WI38 (cell line): ENCODE results near the gene PI4KA.
"Not testable (repeated sequence)": the region's sequence is repeated elsewhere in the genome, so short reads cannot be mapped to it uniquely, and the experiment has no call there.

Source experiments
- H3K4me3 ChIP-seq: 2 replicates; pipeline ENCODE4 v1.5.1; 2011; ENCODE audit warnings: low read depth, mild to moderate bottlenecking, control low read depth, low read length
- TF ChIP-seq, protein P1 (sequence below): IDR thresholded peaks from 2 replicates; pipeline ENCODE4 v1.5.1; 2012; ENCODE audit warnings: low read depth, mild to moderate bottlenecking, control low read depth, low read length

PI4KA gene

DNA sequence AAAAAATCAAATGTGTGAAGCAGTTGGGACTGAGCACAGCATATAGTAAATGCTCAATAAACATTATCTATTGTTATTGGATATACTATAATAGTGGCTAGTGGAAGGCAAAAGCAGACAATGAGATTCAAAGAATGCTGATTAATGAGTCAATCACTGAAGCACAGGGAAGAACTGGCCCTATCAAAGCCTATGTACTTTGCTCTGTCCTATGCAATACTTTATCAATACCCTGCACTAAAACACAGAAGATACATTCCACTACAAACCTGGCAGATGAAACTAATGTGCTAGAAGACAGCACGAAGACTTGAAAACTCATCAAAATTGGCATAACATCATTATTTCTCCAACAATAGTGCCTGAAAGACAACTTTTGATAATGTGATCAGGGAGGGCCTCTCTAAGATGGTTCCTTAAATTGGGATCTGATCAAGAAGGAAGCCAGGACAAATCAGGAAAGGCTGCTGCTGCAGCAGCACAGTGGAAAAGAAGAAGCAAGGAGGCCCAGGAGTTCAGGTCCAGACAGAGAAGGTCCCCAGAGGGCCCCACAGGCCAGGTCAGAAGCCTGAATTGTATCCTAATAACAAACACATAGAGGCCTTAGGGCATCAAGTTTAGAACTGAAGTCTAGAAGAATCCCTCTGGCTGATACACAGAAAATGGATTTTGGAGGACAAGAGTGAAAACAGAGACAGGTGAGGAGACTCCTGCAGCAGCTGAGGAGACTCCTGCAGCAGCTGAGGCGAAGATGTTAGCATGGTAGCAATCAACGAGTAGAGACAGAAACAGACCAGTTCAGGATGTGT, 18.6 kb downstream of the PI4KA start:
- no peak overlapping the region for H3K4me3 ChIP-seq
- TF ChIP-seq, protein P1, sequence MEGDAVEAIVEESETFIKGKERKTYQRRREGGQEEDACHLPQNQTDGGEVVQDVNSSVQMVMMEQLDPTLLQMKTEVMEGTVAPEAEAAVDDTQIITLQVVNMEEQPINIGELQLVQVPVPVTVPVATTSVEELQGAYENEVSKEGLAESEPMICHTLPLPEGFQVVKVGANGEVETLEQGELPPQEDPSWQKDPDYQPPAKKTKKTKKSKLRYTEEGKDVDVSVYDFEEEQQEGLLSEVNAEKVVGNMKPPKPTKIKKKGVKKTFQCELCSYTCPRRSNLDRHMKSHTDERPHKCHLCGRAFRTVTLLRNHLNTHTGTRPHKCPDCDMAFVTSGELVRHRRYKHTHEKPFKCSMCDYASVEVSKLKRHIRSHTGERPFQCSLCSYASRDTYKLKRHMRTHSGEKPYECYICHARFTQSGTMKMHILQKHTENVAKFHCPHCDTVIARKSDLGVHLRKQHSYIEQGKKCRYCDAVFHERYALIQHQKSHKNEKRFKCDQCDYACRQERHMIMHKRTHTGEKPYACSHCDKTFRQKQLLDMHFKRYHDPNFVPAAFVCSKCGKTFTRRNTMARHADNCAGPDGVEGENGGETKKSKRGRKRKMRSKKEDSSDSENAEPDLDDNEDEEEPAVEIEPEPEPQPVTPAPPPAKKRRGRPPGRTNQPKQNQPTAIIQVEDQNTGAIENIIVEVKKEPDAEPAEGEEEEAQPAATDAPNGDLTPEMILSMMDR, result no peak

DNA sequence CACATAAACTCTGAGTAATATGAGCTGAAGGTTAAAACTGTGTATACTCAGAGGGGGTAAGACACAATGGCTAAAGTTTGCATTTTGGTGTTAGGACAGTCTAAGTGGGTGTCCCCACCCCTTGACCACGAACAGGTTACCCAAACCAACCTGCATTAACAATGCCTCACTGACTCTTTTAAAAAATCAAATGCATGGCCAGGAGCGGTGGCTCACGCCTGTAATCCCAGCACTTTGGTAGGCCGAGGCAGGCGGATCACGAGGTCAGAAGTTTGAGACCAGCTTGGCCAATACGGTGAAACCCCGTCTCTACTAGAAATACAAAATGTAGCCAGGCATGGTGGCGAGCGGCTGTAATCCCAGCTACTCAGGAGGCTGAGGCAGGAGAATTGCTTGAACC, 19.3 kb downstream of the PI4KA start:
- not testable (repeated sequence) for H3K4me3 ChIP-seq

- TF ChIP-seq, protein P1, result no peak
- H3K4me3 ChIP-seq, result no peak overlapping the region
These were observed 21.4 kb downstream of the PI4KA start for GRCh38 chr22:20836987-20837823.

DNA sequence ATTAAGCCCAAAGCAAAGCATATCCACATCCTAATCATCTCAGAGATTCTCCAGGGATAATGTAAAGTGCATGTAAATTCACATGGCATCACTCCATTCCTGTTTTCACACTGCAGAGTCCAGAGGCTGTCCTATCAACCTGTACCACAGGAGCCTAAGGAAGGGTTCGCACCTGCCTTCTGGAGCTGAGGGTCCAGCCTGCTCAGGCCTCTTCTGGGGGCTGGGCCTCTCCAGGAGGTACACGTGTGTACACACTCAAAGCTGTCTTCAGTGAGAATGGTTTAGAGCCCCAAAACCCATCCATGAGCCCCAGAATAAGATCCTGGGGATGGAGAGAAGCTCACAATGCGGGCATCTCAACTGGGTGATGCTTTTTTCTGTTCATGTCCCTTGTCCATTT, 23.9 kb downstream of the PI4KA start:
- H3K4me3 ChIP-seq, result no peak overlapping the region

DNA sequence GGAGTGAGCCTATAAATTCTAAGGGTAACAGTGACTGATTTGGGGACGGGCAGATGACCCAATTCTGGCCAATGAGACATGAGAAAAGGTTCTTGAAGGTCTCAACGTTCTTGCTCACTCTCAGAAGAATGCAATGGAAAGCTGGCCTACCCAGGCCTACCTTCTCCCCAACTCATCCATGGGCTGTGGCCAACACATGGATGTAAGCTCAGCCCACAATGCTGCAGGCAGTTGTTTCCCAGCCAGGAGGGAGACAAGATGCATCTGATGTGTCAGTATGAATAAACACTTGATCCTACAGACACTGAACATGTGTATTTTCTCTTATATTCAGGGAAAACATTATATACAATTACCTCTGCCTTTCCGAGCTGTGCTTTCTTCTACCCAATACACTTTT, 24.4 kb downstream of the PI4KA start:
- TF ChIP-seq, protein P1, result no peak
- no peak overlapping the region for H3K4me3 ChIP-seq

More for the DNA sequence above, 23.9 kb downstream of the PI4KA start:
- TF ChIP-seq, protein P1, result no peak

DNA sequence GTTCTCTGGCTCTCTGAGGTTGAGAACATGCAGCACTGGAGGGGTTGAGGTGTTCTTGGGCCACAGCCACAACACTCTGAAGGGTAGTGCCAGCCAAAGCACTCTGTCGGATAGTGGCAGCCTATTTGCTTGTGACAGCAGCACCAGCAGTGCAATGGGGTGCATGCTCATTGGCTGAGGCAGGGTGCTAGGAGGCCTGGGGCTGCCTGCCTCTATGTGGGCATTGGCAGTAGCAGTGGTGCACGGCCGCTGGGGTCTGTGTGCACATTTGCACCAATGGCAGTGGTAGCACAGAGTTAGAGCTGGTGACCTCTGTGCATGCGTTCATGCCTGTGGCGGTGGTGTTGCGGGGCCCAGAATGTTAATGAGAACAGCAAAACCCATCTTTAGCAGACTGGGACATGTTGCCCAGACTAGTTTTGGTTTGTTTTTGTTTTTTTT, 25.4 kb downstream of the PI4KA start:
- TF ChIP-seq, protein P1, result no peak
- H3K4me3 ChIP-seq, result no peak overlapping the region

DNA sequence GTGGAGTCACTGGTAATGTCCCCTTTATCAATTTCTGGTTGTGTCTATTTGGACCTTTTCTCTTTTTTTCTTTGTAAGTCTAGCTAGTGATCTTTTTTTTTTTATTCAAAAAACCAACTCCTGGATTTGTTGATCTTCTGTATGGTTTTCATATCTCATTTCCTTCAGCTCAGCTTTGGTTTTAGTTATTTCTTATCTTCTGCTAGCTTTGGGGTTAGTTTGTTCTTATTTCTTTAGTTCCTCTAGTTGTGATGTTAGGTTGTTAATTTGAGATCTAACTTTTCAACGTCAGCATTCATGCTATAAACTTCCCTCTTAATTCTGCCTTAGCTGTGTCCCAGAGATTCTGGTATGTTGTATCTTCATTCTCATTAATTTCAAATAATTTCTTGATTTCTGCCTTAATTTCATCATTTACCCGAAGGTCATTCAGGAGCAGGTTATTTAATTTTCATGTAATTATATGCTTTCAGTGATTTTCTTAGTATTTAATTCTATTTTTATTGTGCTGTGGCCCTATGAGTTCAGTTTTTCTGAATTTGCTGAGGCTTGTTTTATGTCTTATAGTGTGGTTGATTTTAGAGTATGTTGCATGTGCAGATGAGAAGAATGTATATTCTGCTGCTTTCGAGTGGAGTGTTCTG, 29.0 kb downstream of the PI4KA start:
- TF ChIP-seq, protein P1, result no peak

GRCh38 chr22:20826373-20827152, 32.0 kb downstream of the PI4KA start:
- not testable (repeated sequence) for H3K4me3 ChIP-seq

More for the DNA sequence above, 29.0 kb downstream of the PI4KA start:
- H3K4me3 ChIP-seq, result no peak overlapping the region
